Chondrocyte (in vitro differentiated cells): Measurements from ENCODE around the gene GPR148. TPM values are rescaled to one million over a fixed set of nuclear protein-coding genes. Genes with fewer than 3 reads are reported as not detected.
"Not testable (repeated sequence)": the region's sequence is repeated elsewhere in the genome, so short reads cannot be mapped to it uniquely, and the experiment has no call there.

Experiments
- DNase-seq: peaks from one replicate; pipeline ENCODE4 v3.0.0; 2021; ENCODE audit warnings: mixed read lengths, low spot score
- H3K27ac Mint-ChIP-seq: one replicate; pipeline ENCODE4 v1.8.0; 2021; ENCODE audit warnings: mild to moderate bottlenecking, moderate library complexity, mixed read lengths; ENCODE audit not compliant: unreplicated experiment
- H3K27me3 Mint-ChIP-seq: 2 replicates; pipeline ENCODE4 v1.8.0; 2021; ENCODE audit warnings: low read depth, mixed read lengths
- H3K36me3 Mint-ChIP-seq: 2 replicates; pipeline ENCODE4 v1.8.0; 2021; ENCODE audit warnings: low read depth, mixed read lengths
- H3K4me1 Mint-ChIP-seq: 2 replicates; pipeline ENCODE4 v1.8.0; 2021; ENCODE audit warnings: low read depth, mild to moderate bottlenecking, mixed read lengths
- H3K4me3 Mint-ChIP-seq: one replicate; pipeline ENCODE4 v1.8.0; 2021; ENCODE audit warnings: mild to moderate bottlenecking, moderate library complexity, mixed read lengths; ENCODE audit not compliant: unreplicated experiment
- H3K9me3 Mint-ChIP-seq: 2 replicates; pipeline ENCODE4 v1.8.0; 2021; ENCODE audit warnings: low read depth, mixed read lengths
- total RNA-seq: library from RNA; stranded (reverse); gene quantifications from 3 replicates; pipeline ENCODE4 v1.2.1, GENCODE V29; 2021
- TF ChIP-seq, protein P1 (sequence below): fragments of 200-600 bp; sonication (generic); IDR thresholded peaks from 2 replicates; pipeline ENCODE4 v1.5.0; 2021; ENCODE audit warnings: antibody characterized with exemption, mild to moderate bottlenecking, moderate library complexity

The GPR148 gene
- total RNA-seq, 1 donor from 2014 or later, result not detected

DNA sequence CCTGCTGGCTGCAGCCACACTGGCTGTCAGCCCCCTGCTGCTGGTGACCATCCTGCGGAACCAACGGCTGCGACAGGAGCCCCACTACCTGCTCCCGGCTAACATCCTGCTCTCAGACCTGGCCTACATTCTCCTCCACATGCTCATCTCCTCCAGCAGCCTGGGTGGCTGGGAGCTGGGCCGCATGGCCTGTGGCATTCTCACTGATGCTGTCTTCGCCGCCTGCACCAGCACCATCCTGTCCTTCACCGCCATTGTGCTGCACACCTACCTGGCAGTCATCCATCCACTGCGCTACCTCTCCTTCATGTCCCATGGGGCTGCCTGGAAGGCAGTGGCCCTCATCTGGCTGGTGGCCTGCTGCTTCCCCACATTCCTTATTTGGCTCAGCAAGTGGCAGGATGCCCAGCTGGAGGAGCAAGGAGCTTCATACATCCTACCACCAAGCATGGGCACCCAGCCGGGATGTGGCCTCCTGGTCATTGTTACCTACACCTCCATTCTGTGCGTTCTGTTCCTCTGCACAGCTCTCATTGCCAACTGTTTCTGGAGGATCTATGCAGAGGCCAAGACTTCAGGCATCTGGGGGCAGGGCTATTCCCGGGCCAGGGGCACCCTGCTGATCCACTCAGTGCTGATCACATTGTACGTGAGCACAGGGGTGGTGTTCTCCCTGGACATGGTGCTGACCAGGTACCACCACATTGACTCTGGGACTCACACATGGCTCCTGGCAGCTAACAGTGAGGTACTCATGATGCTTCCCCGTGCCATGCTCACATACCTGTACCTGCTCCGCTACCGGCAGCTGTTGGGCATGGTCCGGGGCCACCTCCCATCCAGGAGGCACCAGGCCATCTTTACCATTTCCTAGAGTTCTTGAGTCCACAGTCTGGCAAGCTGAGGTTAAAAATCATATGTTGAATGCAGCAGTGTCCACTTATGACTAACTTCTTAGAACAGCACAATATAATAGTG is 741 bp downstream of the GPR148 start:
- peaks cover 6% of the 10 kb centered on the region for H3K4me1 Mint-ChIP-seq
- peaks cover 4% of the 10 kb centered on the region for H3K27me3 Mint-ChIP-seq

GRCh38 chr2:130732257-130732656 is 3.4 kb downstream of the GPR148 start:
- H3K4me1 Mint-ChIP-seq, H3K36me3 Mint-ChIP-seq, H3K27ac Mint-ChIP-seq, H3K4me3 Mint-ChIP-seq, H3K27me3 Mint-ChIP-seq, H3K9me3 Mint-ChIP-seq, DNase-seq: not testable (repeated sequence)

More for the DNA sequence above, 741 bp downstream of the GPR148 start:
- DNase-seq, result no peak
- Mint-ChIP-seq H3K9me3 (no peaks in the 10 kb centered on the region), H3K4me3 (no peak overlapping the region), H3K27ac (no peak overlapping the region), H3K36me3 (no peaks in the 10 kb centered on the region)
- TF ChIP-seq, protein P1, sequence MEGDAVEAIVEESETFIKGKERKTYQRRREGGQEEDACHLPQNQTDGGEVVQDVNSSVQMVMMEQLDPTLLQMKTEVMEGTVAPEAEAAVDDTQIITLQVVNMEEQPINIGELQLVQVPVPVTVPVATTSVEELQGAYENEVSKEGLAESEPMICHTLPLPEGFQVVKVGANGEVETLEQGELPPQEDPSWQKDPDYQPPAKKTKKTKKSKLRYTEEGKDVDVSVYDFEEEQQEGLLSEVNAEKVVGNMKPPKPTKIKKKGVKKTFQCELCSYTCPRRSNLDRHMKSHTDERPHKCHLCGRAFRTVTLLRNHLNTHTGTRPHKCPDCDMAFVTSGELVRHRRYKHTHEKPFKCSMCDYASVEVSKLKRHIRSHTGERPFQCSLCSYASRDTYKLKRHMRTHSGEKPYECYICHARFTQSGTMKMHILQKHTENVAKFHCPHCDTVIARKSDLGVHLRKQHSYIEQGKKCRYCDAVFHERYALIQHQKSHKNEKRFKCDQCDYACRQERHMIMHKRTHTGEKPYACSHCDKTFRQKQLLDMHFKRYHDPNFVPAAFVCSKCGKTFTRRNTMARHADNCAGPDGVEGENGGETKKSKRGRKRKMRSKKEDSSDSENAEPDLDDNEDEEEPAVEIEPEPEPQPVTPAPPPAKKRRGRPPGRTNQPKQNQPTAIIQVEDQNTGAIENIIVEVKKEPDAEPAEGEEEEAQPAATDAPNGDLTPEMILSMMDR, result no peak

DNA sequence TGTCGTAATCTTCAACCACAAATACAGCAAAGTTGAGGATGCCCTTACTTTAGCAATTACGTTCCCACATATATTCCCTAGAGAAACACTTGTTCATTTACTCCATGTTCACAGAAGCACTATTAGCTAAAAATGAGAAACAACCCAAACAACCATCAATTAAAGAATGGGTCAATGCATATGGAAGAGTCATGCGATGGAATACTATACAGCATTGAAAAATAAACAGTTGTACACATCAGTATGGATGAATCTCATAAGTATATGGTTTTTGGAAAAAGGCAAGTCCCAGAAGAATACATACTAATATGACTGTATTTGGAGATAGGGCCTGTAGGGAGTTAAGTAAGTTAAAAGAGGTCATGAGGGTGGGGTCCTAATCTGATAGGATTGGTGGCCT is 6.3 kb downstream of the GPR148 start:
- H3K36me3 Mint-ChIP-seq, result no peaks in the 10 kb centered on the region
- no peak for DNase-seq
- TF ChIP-seq, protein P1, result no peak
- H3K9me3 Mint-ChIP-seq, result no peaks in the 10 kb centered on the region
- H3K4me3 Mint-ChIP-seq, result no peak overlapping the region
- peaks cover 4% of the 10 kb centered on the region for H3K27me3 Mint-ChIP-seq
- no peaks in the 10 kb centered on the region for H3K4me1 Mint-ChIP-seq
- H3K27ac Mint-ChIP-seq, result no peak overlapping the region

DNA sequence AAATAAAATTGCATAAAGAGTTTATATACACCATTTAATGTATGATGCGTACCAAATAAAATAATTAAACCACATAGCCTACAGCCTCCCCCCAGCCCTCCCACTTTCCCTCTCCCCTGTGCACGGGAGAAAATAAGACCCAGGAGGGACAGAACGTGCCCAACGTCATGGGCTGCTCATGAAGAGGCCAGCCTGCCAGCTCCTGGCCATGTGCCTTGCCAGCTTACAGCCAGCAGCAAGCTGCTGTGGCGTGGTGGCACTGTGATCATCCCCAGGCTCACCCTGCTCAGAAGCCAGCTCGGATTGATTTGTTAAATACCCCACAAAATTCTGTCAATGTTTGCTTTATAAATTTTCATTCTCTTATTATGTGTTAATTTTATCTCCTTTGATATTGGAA is 7.6 kb downstream of the GPR148 start:
- Mint-ChIP-seq H3K27me3 (peaks cover 8% of the 10 kb centered on the region), H3K4me3 (no peak overlapping the region), H3K27ac (no peak overlapping the region), H3K4me1 (no peaks in the 10 kb centered on the region), H3K36me3 (no peaks in the 10 kb centered on the region), H3K9me3 (no peaks in the 10 kb centered on the region)
- DNase-seq, result no peak
- TF ChIP-seq, protein P1, result no peak

- TF ChIP-seq, protein P1, result no peak
- Mint-ChIP-seq H3K9me3 (no peaks in the 10 kb centered on the region), H3K4me3 (no peak overlapping the region), H3K27me3 (peaks cover 10% of the 10 kb centered on the region), H3K36me3 (no peaks in the 10 kb centered on the region), H3K4me1 (no peaks in the 10 kb centered on the region), H3K27ac (no peak overlapping the region)
- no peak for DNase-seq
Observed at GRCh38 chr2:130737592-130737991, 8.7 kb downstream of the GPR148 start.

DNA sequence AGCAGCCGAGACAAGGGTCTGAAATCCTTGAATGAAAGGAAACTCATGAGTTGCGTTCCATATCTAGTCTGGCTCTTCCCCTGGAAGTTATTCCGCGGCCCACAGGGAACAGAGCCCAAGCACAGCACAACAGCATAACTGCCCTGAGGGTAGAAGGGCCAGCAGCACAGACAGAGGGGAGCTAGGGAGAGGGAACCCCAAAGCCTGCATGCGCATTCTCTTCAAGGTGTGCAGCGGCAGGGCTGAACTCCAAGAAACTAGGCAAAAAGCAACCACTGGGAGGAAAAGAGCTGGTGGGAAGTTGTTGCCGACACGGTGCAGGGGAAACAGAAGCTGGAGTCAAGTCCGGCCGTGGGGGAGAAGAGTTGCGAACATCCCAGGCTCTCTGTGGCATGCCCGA is 11.8 kb downstream of the GPR148 start:
- peaks cover 20% of the 10 kb centered on the region for H3K27me3 Mint-ChIP-seq
- no peaks in the 10 kb centered on the region for H3K9me3 Mint-ChIP-seq
- no peak overlapping the region for H3K27ac Mint-ChIP-seq
- H3K4me1 Mint-ChIP-seq, result no peaks in the 10 kb centered on the region
- H3K36me3 Mint-ChIP-seq, result no peaks in the 10 kb centered on the region
- no peak for DNase-seq
- TF ChIP-seq, protein P1, result no peak
- no peak overlapping the region for H3K4me3 Mint-ChIP-seq
